Mammary epithelial cell (primary cell): ENCODE measurements around the gene TET3.

Source experiments
- CTCF ChIP-seq, 2 donors: IDR thresholded peaks in 1 of 2; conservative IDR thresholded peaks in 1 of 2; 2 replicates each; pipeline ENCODE4 v1.5.1; 2011 to 2012; ENCODE audit warnings: inconsistent platforms in 2 of 2, low read length in 2 of 2, mild to moderate bottlenecking in 2 of 2, control low read depth in 1 of 2, low read depth in 1 of 2; ENCODE audit not compliant: insufficient read depth in 1 of 2; ENCODE audit errors: extremely low read depth in 1 of 2
- EZH2 ChIP-seq: IDR thresholded peaks from 2 replicates; pipeline ENCODE4 v1.6.1; 2012; ENCODE audit warnings: low read length, inconsistent platforms, borderline replicate concordance

- TF ChIP-seq CTCF (conservative IDR thresholded peaks at IDR 0.05 in 1 of 2, IDR thresholded peaks at IDR 0.05 in 1 of 2; ENCODE audit: extremely low read depth in 1 of 2, insufficient read depth in 1 of 2, low read depth in 1 of 2, low read length in 2 of 2): no peak
- no peak for TF ChIP-seq EZH2
Observed at GRCh38 chr2:73935641-73936040, 49.1 kb upstream of the TET3 start.
